Left lung (tissue), 10 donors: ENCODE measurements around the gene PRPF18. TPM values are rescaled to one million over a fixed set of nuclear protein-coding genes. Genes with fewer than 3 reads are reported as not detected.

Experiments used
- ATAC-seq: fragments of 200-7000 bp; cut with Tn5 transposase; one replicate; pipeline ENCODE4 v1.9.1; 2020; ENCODE audit warnings: moderate library complexity
- DNase-seq, 4 donors: peaks; one replicate each; pipeline ENCODE4 v3.0.0-alpha.2; 2013 to 2020
- H3K27ac ChIP-seq, 2 donors: fragments of 200-600 bp; sonication (generic) in 1 of 2; one replicate each; pipeline versions ENCODE4 v1.5.0 to v1.8.0; 2020 to 2021
- H3K27me3 ChIP-seq, 2 donors: fragments of 200-600 bp; sonication (generic) in 1 of 2; one replicate each; pipeline versions ENCODE4 v1.5.0 to v1.8.0; 2020 to 2021
- H3K36me3 ChIP-seq, 2 donors: fragments of 200-600 bp; sonication (generic) in 1 of 2; one replicate each; pipeline versions ENCODE4 v1.5.0 to v1.8.0; 2020 to 2021
- H3K4me1 ChIP-seq, 2 donors: fragments of 200-600 bp; one replicate each; pipeline ENCODE4 v1.8.0; 2021
- H3K4me3 ChIP-seq, 2 donors: fragments of 200-600 bp; sonication (generic) in 1 of 2; one replicate each; pipeline versions ENCODE4 v1.5.0 to v1.8.0; 2020 to 2021; ENCODE audit warnings: mild to moderate bottlenecking in 1 of 2
- H3K9me3 ChIP-seq, 2 donors: fragments of 200-600 bp; sonication (generic) in 1 of 2; one replicate each; pipeline versions ENCODE4 v1.5.0 to v1.8.0; 2020 to 2021
- intact Hi-C, 2 donors: fragments of 100-400 bp; cut with DNase I; formaldehyde crosslinking; loops; one replicate each; pipeline versions ENCODE4 v1.11.2 to v1.14.2; 2022
- polyA plus RNA-seq, 6 donors: library from polyadenylated mRNA; unstranded; fragments of 120-200 nt; gene quantifications; one replicate each; pipeline ENCODE4 v1.2.1, GENCODE V29; 2013; ENCODE audit not compliant: insufficient read length in 6 of 6
- total RNA-seq, 2 donors: library from RNA; stranded (reverse); fragmentation: NEBNext Ultra II Directional; extraction: Animal tissue kit (Norgen Biotek cat#: 25700); gene quantifications; one replicate each; pipeline ENCODE4 v1.2.1, GENCODE V29; 2021
- TF ChIP-seq, protein P1 (sequence below), 2 donors: fragments of 200-600 bp; sonication (generic) in 1 of 2; IDR thresholded peaks; one replicate each; pipeline versions ENCODE4 v1.5.0 to v1.8.0; 2021; ENCODE audit warnings: antibody characterized with exemption in 2 of 2
- donor health status: DM: no; HTN: yes; CAD: no.
- donor health status: DM: no; HTN: no; CAD: no.

Gene PRPF18
- total and polyA plus RNA-seq, 8 donors, result 17.0 to 29.1 (median 26.1) TPM

DNA sequence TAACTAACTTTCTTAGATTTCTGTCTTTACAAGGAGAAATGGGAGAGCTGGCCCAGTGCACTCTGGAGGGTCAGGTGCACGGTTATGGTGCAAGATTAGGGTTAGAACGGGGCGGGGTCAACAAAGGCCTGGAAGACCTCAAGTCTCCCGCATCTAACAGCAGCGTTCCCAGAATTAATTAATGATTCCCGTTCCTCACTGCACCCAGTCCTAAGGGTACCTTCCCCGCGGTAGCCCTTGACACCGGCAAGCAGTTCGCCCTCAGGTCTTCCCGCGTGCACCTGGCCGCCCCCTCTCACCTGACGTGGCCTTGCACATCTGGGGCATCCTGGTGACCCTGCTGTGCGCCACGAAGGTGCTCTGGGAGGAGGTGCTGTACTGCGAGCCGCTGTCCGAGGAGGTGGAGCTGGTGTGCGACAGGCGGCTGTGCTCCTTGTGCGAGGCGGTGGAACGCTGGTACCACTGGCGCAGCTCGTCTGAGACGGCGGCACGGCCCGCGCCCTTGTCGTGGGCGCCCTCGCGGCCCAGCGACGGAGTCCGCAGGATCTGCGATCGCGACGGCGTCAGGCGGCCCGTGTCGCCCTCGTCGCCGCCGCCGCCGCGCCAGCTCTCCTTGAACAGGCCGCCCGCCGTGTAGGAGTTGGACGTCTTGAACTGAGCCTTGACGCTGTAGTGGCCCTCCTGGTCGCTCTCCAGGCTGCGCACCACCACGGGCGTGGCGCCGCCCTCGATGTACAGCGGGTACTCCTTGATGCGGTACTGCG lies 69.8 kb downstream of the PRPF18 start:
- H3K36me3 ChIP-seq, result peaks cover 0 to 66% of the 10 kb centered on the region in 2 donors
- intact Hi-C loops, result no loop called here

DNA sequence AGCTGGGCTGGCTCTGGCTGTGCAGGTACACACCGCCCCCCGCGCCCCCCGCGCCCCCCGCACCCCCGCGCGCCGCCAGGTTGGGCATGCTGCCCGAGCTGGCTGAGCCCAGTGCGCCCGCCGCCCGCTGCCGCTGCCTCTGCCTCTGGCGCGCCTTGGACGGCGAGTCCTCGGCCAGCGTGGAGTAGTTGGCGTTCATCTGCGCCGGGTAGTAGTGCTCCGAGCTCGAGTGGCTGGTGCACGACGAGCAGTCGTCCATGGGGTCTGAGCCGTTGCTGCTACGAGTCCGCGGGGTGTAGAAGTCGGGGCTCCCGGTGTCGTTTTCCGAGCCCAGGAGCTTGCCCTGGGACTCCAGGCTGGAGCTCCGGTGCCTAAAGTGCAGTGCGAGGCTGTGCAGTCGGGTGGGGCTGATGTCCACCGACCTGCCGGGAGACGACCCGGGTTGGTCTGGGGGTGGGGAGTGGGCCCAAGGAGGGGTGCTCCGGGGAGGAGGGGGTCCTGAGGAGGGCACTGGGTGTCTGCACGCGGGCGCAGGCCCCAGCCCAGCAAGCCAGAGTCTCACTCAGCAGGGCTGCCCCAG lies 70.4 kb downstream of the PRPF18 start:
- peaks cover 0 to 59% of the 10 kb centered on the region in 2 donors for H3K36me3 ChIP-seq

More for the DNA sequence above, 69.8 kb downstream of the PRPF18 start:
- Histone ChIP-seq H3K4me3 (no peak overlapping the region), H3K4me1 (peaks cover 4 to 20% of the 10 kb centered on the region in 2 donors), H3K27me3 (no peaks in the 10 kb centered on the region), H3K27ac (no peak overlapping the region), H3K9me3 (no peaks in the 10 kb centered on the region)
- TF ChIP-seq, protein P1, sequence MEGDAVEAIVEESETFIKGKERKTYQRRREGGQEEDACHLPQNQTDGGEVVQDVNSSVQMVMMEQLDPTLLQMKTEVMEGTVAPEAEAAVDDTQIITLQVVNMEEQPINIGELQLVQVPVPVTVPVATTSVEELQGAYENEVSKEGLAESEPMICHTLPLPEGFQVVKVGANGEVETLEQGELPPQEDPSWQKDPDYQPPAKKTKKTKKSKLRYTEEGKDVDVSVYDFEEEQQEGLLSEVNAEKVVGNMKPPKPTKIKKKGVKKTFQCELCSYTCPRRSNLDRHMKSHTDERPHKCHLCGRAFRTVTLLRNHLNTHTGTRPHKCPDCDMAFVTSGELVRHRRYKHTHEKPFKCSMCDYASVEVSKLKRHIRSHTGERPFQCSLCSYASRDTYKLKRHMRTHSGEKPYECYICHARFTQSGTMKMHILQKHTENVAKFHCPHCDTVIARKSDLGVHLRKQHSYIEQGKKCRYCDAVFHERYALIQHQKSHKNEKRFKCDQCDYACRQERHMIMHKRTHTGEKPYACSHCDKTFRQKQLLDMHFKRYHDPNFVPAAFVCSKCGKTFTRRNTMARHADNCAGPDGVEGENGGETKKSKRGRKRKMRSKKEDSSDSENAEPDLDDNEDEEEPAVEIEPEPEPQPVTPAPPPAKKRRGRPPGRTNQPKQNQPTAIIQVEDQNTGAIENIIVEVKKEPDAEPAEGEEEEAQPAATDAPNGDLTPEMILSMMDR (IDR thresholded peaks at IDR 0.05), result no peak
- DNase-seq, result no peak
- no peak for ATAC-seq

DNA sequence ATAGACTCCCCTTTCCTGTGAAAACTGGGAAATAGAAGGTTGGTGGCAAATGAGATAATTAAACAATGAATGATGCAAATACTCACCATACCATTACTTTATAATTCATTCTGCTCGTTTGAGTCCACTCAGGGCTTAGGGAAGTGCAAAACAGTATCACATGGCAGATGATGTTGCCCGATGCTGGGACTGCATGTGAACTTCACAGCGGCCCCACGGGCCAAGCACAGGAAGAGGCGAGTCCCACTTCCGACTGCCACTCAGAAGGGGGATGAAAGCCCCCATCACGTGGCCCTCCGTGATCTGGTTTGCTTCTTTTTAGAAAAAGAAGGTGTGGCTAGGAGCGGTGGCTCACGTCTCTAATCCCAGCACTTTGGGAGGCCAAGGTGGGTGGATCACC lies 71.5 kb downstream of the PRPF18 start:
- Histone ChIP-seq H3K4me3 (no peak overlapping the region), H3K9me3 (no peaks in the 10 kb centered on the region), H3K36me3 (peaks cover 0 to 51% of the 10 kb centered on the region in 2 donors), H3K27me3 (no peaks in the 10 kb centered on the region), H3K27ac (no peak overlapping the region), H3K4me1 (peaks cover 4 to 20% of the 10 kb centered on the region in 2 donors)
- TF ChIP-seq, protein P1 (IDR thresholded peaks at IDR 0.05), result no peak
- DNase-seq (no peak), ATAC-seq (no peak)
- intact Hi-C loops, result no loop called here

More for the DNA sequence above, 70.4 kb downstream of the PRPF18 start:
- peaks cover 4 to 20% of the 10 kb centered on the region in 2 donors for H3K4me1 ChIP-seq
- no peak overlapping the region for H3K4me3 ChIP-seq
- intact Hi-C loops, result no loop called here
- no peak overlapping the region for H3K27ac ChIP-seq
- no peaks in the 10 kb centered on the region for H3K27me3 ChIP-seq
- TF ChIP-seq, protein P1 (IDR thresholded peaks at IDR 0.05), result no peak
- ATAC-seq (no peak), DNase-seq (no peak)
- no peaks in the 10 kb centered on the region for H3K9me3 ChIP-seq

DNA sequence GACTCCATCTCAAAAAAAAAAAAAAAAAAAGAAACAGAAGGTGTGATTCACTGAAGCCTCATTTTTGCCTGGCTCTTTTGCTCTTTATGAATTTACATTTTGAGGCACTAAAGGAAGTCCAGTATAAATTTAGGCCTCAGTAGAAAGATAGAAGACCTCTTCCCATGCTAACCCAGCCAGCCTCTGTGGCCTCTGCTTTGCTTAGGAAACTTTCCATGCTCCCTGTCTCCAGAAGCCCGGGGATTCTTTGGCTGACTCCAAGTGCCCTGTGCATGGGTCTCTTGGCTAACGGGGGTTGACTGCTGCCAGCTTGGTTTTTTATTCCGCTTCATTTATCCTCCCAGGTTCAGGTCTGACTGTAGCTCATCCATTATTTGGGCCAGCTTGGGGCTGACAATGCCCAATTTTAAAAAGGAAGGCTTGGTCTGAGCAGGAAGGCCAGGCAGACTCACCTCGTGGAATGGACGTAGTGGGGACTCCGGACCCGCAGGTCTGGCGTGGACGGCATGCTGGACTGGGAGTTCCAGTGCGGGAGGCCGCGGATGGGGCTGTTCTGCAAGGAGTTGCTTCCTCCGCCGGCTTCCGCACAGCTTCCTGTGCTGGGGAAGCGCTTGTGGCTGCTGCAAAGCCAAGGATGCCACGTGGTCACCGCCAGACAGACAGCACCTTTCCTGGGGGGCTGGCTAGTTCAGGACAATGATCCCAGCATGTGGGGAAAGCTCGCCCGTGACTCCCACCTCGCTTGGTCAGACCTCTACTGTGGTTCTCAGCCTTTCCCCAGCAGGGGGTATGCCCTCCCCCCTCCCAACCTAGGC lies 72.3 kb downstream of the PRPF18 start:
- H3K4me3 ChIP-seq, result no peak overlapping the region
- ATAC-seq, result peak; percentile 38
- H3K9me3 ChIP-seq, result no peaks in the 10 kb centered on the region
- TF ChIP-seq, protein P1 (IDR thresholded peaks at IDR 0.05), result no peak
- DNase-seq, result peak in 3 of 4 donors; percentile 54 to 87 (median 60)
- no peaks in the 10 kb centered on the region for H3K27me3 ChIP-seq
- intact Hi-C loops, result no loop called here
- H3K4me1 ChIP-seq, result peaks cover 4 to 20% of the 10 kb centered on the region in 2 donors
- H3K27ac ChIP-seq, result peak overlapping the region; percentile 62 to 64
- peaks cover 0 to 50% of the 10 kb centered on the region in 2 donors for H3K36me3 ChIP-seq
